ENCODE results near the gene DNAAF5. TPM values are rescaled to one million over a fixed set of nuclear protein-coding genes. Genes with fewer than 3 reads are reported as not detected.

Gene DNAAF5
- total and polyA plus RNA-seq, 2 of the 13 experiments (the other 11 are each of a cell fraction or from before 2014, with no cell fraction given): 11.9 to 21.5 TPM

DNA sequence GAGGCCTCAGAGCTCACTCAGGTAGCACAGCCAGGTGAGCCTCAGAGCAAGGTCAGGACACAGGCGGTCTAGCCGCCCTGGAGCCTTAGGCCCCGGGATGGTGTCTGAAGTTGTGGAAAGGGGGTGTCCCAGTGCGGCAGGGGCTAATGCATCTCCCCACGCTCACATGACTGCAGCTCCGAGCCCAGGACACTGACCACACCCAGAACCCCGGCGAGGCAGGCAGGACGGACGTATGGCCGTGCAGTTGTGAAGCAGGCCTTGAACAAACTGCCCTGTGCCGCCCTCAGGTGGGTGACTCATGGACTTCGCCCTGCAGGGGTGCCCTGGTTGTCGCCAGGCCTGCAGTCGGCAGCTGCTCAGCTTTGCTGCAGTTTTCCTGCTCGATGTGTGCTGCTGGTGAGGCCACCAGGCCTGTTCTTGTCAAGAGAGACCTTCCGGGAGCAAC lies 5.6 kb downstream of the DNAAF5 start (continued):
- TF ChIP-seq, protein P1, sequence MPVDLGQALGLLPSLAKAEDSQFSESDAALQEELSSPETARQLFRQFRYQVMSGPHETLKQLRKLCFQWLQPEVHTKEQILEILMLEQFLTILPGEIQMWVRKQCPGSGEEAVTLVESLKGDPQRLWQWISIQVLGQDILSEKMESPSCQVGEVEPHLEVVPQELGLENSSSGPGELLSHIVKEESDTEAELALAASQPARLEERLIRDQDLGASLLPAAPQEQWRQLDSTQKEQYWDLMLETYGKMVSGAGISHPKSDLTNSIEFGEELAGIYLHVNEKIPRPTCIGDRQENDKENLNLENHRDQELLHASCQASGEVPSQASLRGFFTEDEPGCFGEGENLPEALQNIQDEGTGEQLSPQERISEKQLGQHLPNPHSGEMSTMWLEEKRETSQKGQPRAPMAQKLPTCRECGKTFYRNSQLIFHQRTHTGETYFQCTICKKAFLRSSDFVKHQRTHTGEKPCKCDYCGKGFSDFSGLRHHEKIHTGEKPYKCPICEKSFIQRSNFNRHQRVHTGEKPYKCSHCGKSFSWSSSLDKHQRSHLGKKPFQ (CRISPR knock-in tag; IDR thresholded peaks at IDR 0.05; ENCODE audit: insufficient replicate concordance): no peak
- TF ChIP-seq FOXA1 (IDR thresholded peaks at IDR 0.05) (no peak), FOXA1 (CRISPR knock-in tag; IDR thresholded peaks at IDR 0.05) (peak; percentile 59), CCDC6 (CRISPR knock-in tag; IDR thresholded peaks at IDR 0.05) (no peak), SRF (IDR thresholded peaks at IDR 0.05; ENCODE audit: low read depth, low read length) (no peak), ZBTB43 (CRISPR knock-in tag; conservative IDR thresholded peaks at IDR 0.05) (no peak), TEAD2 (CRISPR knock-in tag; IDR thresholded peaks at IDR 0.05) (no peak), FOXJ3 (CRISPR knock-in tag; IDR thresholded peaks at IDR 0.05; ENCODE audit: borderline replicate concordance) (no peak), POLR2AphosphoS5 (IDR thresholded peaks at IDR 0.05; ENCODE audit: low read depth, low read length) (no peak), ZNF766 (CRISPR knock-in tag; IDR thresholded peaks at IDR 0.05; ENCODE audit: borderline replicate concordance) (no peak), ZSCAN25 (CRISPR knock-in tag; IDR thresholded peaks at IDR 0.05) (peak; percentile 99), ATF5 (CRISPR knock-in tag; IDR thresholded peaks at IDR 0.05; ENCODE audit: low read depth) (no peak), TBP (CRISPR knock-in tag; IDR thresholded peaks at IDR 0.05) (no peak), JUN (CRISPR knock-in tag; IDR thresholded peaks at IDR 0.05) (peak; percentile 63), ZNF691 (CRISPR knock-in tag; IDR thresholded peaks at IDR 0.05; ENCODE audit: borderline replicate concordance, low read depth) (peak; percentile 54; the same call in 1 of the 2 replicates), EP300 (IDR thresholded peaks at IDR 0.05; ENCODE audit: low read depth in 2 of 2, low read length in 2 of 2) (peak; percentile 28 to 38; a peak in 2 of 4 replicates), EP300 (CRISPR knock-in tag; IDR thresholded peaks at IDR 0.05; ENCODE audit: borderline replicate concordance) (no peak)

Data from HepG2 (cell line).